B cell (primary cell): ENCODE measurements around the gene CDC73. TPM values are rescaled to one million over a fixed set of nuclear protein-coding genes. Genes with fewer than 3 reads are reported as not detected.

Experiments
- ATAC-seq: fragments of 200-7000 bp; cut with Tn5 transposase; one replicate; pipeline ENCODE4 v1.10.0; 2021; ENCODE audit warnings: low read depth, mild to moderate bottlenecking, moderate number of reproducible peaks, moderate library complexity
- CTCF ChIA-PET: fragments of 350-600 bp; sonication (Branson Sonifier 250); formaldehyde crosslinking; loops from one replicate; lab custom pipeline; 2021; ENCODE audit warnings: antibody characterized with exemption, inconsistent platforms; lab: Charles Lee
- POLR2A ChIA-PET: fragments of 350-600 bp; sonication (Branson Sonifier 250); formaldehyde crosslinking; loops from one replicate; lab custom pipeline; 2021; ENCODE audit warnings: antibody characterized with exemption; lab: Charles Lee
- DNase-seq: peaks from one replicate; pipeline ENCODE4 v3.0.0; 2013
- H2AFZ ChIP-seq: 2 replicates; pipeline ENCODE4 v1.6.1; 2012; ENCODE audit warnings: mild to moderate bottlenecking, low read depth, low read length; ENCODE audit not compliant: insufficient read depth, poor library complexity, severe bottlenecking
- H3K27ac ChIP-seq, 2 donors: 1 replicate in 1 of 2; 2 replicates in 1 of 2; pipeline ENCODE4 v1.5.1; 2012 to 2013; ENCODE audit warnings: low read length in 2 of 2, mild to moderate bottlenecking in 2 of 2, moderate library complexity in 1 of 2
- H3K27me3 ChIP-seq, 4 experiments: fragments of 200-600 bp in 1 of 4; sonication (generic) in 1 of 4; replicated peaks in 1 of 4; 1 replicate in 2 of 4; 2 replicates in 2 of 4; pipeline versions ENCODE4 v1.6.1 to v1.7.0; 2013 to 2016; ENCODE audit warnings: low read length in 3 of 4, mild to moderate bottlenecking in 2 of 4, mixed read lengths in 1 of 4, moderate library complexity in 1 of 4; ENCODE audit not compliant: insufficient read depth in 4 of 4, control insufficient read depth in 3 of 4; ENCODE audit errors: control extremely low read depth in 1 of 4
- H3K36me3 ChIP-seq, 2 experiments: replicated peaks in 1 of 2; 1 replicate in 1 of 2; 2 replicates in 1 of 2; pipeline versions ENCODE4 v1.6.1 to v1.7.1; 2013; ENCODE audit warnings: low read length in 1 of 2; ENCODE audit not compliant: insufficient read depth in 2 of 2, control insufficient read depth in 1 of 2; ENCODE audit errors: control extremely low read depth in 1 of 2, extremely low read depth in 1 of 2
- H3K4me1 ChIP-seq, 2 donors: fragments of 200-600 bp in 1 of 2; sonication (generic) in 1 of 2; 1 replicate in 1 of 2; 2 replicates in 1 of 2; pipeline versions ENCODE4 v1.5.1 to v1.6.1; 2013 to 2017; ENCODE audit warnings: low read length in 2 of 2; ENCODE audit not compliant: control insufficient read depth in 2 of 2, insufficient read depth in 2 of 2
- H3K4me2 ChIP-seq: replicated peaks from 2 replicates; pipeline ENCODE3; 2012; ENCODE audit warnings: mild to moderate bottlenecking, low read depth, low read length; ENCODE audit not compliant: poor library complexity, severe bottlenecking
- H3K4me3 ChIP-seq, 5 experiments: fragments of 200-600 bp in 1 of 5; sonication (generic) in 1 of 5; 1 replicate in 3 of 5; 2 replicates in 2 of 5; pipeline versions ENCODE4 v1.5.1 to v1.7.0; 2011 to 2016; ENCODE audit warnings: low read length in 4 of 5, mild to moderate bottlenecking in 4 of 5, low read depth in 2 of 5, control low read depth in 1 of 5, moderate library complexity in 1 of 5; ENCODE audit not compliant: insufficient read depth in 1 of 5; ENCODE audit errors: control extremely low read depth in 1 of 5, extremely low read depth in 1 of 5
- H3K79me2 ChIP-seq: fragments of 200-600 bp; sonication (generic); one replicate; pipeline ENCODE4 v1.6.0; 2016; ENCODE audit warnings: low read length; ENCODE audit not compliant: control insufficient read depth, insufficient read depth
- H3K9ac ChIP-seq: fragments of 200-600 bp; sonication (generic); 2 replicates; pipeline ENCODE4 v1.6.1; 2017; ENCODE audit warnings: mild to moderate bottlenecking, low read length, moderate library complexity
- H3K9me3 ChIP-seq, 3 donors: one replicate each; pipeline versions ENCODE4 v1.6.1 to v1.7.1; 2013; ENCODE audit warnings: low read length in 2 of 3; ENCODE audit not compliant: control insufficient read depth in 2 of 3, insufficient read depth in 1 of 3; ENCODE audit errors: control extremely low read depth in 1 of 3
- H4K20me1 ChIP-seq: 2 replicates; pipeline ENCODE4 v1.6.0; 2012; ENCODE audit warnings: mild to moderate bottlenecking, low read length; ENCODE audit not compliant: insufficient read depth, control insufficient read depth, poor library complexity, severe bottlenecking
- H3K27ac Mint-ChIP-seq: one replicate; pipeline ENCODE4 v1.8.0; 2021; ENCODE audit warnings: mixed read lengths
- H3K27me3 Mint-ChIP-seq: one replicate; pipeline ENCODE4 v1.8.0; 2021; ENCODE audit warnings: mixed read lengths
- H3K4me1 Mint-ChIP-seq: one replicate; pipeline ENCODE4 v1.8.0; 2021; ENCODE audit warnings: mixed read lengths
- H3K4me3 Mint-ChIP-seq: one replicate; pipeline ENCODE4 v1.8.0; 2021; ENCODE audit warnings: mixed read lengths
- H3K9me3 Mint-ChIP-seq: one replicate; pipeline ENCODE4 v1.8.0; 2022; ENCODE audit warnings: mixed read lengths; ENCODE audit not compliant: insufficient read depth
- CTCF ChIP-seq: fragments of 200-600 bp; IDR thresholded peaks from one replicate; pipeline ENCODE4 v1.8.0; 2022; ENCODE audit warnings: antibody characterized with exemption, mild to moderate bottlenecking
- EZH2 ChIP-seq: IDR thresholded peaks from 2 replicates; pipeline ENCODE4 v1.6.1; 2012; ENCODE audit warnings: borderline replicate concordance, low read depth, mild to moderate bottlenecking, moderate library complexity, low read length; ENCODE audit not compliant: insufficient read depth, poor library complexity, severe bottlenecking
- WGBS: methylation state at CpG from one replicate; pipeline ENCODE4 v1.1.5; 2013; ENCODE audit warnings: missing lambda C conversion rate; ENCODE audit not compliant: insufficient coverage; 5-methylcytosine and 5-hydroxymethylcytosine counted together
- intact Hi-C: fragments of 100-400 bp; cut with micrococcal nuclease; formaldehyde crosslinking; loops from one replicate; pipeline ENCODE4 v1.10.0; 2022
- polyA plus RNA-seq: library from polyadenylated mRNA; depleted of rRNA; stranded (reverse); fragments of >200 nt; gene quantifications from 2 replicates; pipeline ENCODE4 v1.2.3, GENCODE V29; 2012
- total RNA-seq, 2 donors: library from RNA; stranded (reverse); fragments of 120-200 nt in 1 of 2; gene quantifications; 1 replicate in 1 of 2; 2 replicates in 1 of 2; pipeline versions ENCODE4 v1.2.3 to v1.2.4, GENCODE V29; 2013 to 2022

Gene CDC73
- total and polyA plus RNA-seq, 2 donors (not counting 1 experiment from before 2014, with no cell fraction given), result 6.1 to 71.7 TPM

- CTCF ChIA-PET, result interaction anchor here (1.2 kb wide), 1 partner anchor 29 kb away, joined by 3 read pairs; no protein-coding TSS in a partner anchor
- peak; percentile 30 for DNase-seq
These were observed 38.3 kb upstream of the CDC73 start for GRCh38 chr1:193083365-193084088.

More at GRCh38 chr1:193083365-193084088, 38.3 kb upstream of the CDC73 start:
- H3K9ac ChIP-seq, result no peak overlapping the region
- Mint-ChIP-seq H3K27ac (peak overlapping the region; percentile 37), H3K27me3 (no peaks in the 10 kb centered on the region), H3K9me3 (no peaks in the 10 kb centered on the region), H3K4me1 (peaks cover 6% of the 10 kb centered on the region), H3K4me3 (peak overlapping the region; percentile 21)
- H3K79me2 ChIP-seq, result no peaks in the 10 kb centered on the region
- no peaks in the 10 kb centered on the region for H3K4me1 ChIP-seq
- H3K27me3 ChIP-seq, result no peaks in the 10 kb centered on the region
- POLR2A ChIA-PET, result interaction anchor here (0.5 kb wide), 1 partner anchor 8 kb away, joined by 4 read pairs; no protein-coding TSS in a partner anchor
- no peaks in the 10 kb centered on the region for H4K20me1 ChIP-seq
- no peak overlapping the region for H2AFZ ChIP-seq
- H3K4me2 ChIP-seq, result no peak overlapping the region
- intact Hi-C loops, result no loop called here
- 78% methylated on average over 4 of the region's 6 CpGs for WGBS
- peak; percentile 74 for ATAC-seq
- TF ChIP-seq CTCF (no peak), EZH2 (no peak)
- no peaks in the 10 kb centered on the region for H3K9me3 ChIP-seq
- no peak overlapping the region for H3K27ac ChIP-seq
- H3K4me3 ChIP-seq, result no peak overlapping the region
- H3K36me3 ChIP-seq, result peaks cover 1 to 49% of the 10 kb centered on the region in 2 experiments
